ENCODE data around the gene CCDC30. TPM values are rescaled to one million over a fixed set of nuclear protein-coding genes. Genes with fewer than 3 reads are reported as not detected.

Gene CCDC30
- total and polyA plus RNA-seq, 10 of the 15 experiments (the other 5 are each of a cell fraction or from before 2014, with no cell fraction given) = 0.46 to 1.8 (median 1.0) TPM

DNA sequence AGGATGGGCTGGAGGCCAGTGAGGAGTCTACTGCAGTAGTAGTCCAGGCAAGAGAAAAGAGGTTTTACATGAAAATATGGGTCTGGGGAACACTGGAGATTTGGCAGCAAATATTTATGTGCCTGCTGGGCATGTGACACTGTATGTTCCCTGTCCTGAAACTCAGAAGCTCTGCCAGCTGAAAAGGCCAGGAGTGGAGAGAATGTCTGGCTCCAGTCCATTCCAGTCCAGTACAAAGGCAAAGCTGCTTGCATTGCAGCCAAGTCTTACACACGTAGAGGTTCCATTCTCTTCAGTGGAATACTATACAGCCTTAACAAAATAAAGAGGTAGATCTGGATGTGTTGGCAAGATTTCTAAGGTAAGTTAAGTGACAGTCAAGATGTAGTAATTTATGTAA lies 211.6 kb downstream of the CCDC30 start:
- H3K27ac ChIP-seq (ENCODE audit: control insufficient read depth, insufficient read depth) = no peak overlapping the region
- H4K20me1 ChIP-seq (ENCODE audit: control insufficient read depth, insufficient read depth) = no peaks in the 10 kb centered on the region
- no peak overlapping the region for H3K4me3 ChIP-seq
- no peak overlapping the region for H3K4me2 ChIP-seq (ENCODE audit: control insufficient read depth, insufficient read depth)
- no peak overlapping the region for H2AFZ ChIP-seq (ENCODE audit: control insufficient read depth, low read depth, low read length)
- intact Hi-C loops (cut with micrococcal nuclease; ENCODE audit: unreplicated experiment) (no loop called here), in situ Hi-C loops (cut with MboI) (no loop called here)
- H3K9me3 ChIP-seq (replicated peaks; ENCODE audit: control insufficient read depth, insufficient read depth, low read length) = no peaks in the 10 kb centered on the region
- no peaks in the 10 kb centered on the region for H3K79me2 ChIP-seq (ENCODE audit: control insufficient read depth, insufficient read depth, low read length)
- ChIA-PET SMC1A (ENCODE audit: uncharacterized antibody, unreplicated experiment) (no interaction called here), POLR2A (no interaction called here), RAD21 (ENCODE audit: unreplicated experiment) (interaction anchor here (1.3 kb wide), 1 partner anchor 17 kb away, joined by 3 read pairs; no protein-coding TSS in a partner anchor), CTCF (no interaction called here)
- H3K9ac ChIP-seq (ENCODE audit: control insufficient read depth, insufficient read depth, low read length) = no peak overlapping the region
- no peak for ATAC-seq
- H3K4me1 ChIP-seq (ENCODE audit: control insufficient read depth, insufficient read depth, low read length) = peaks cover 2% of the 10 kb centered on the region; the same call in 1 of the 2 replicates
- TF ChIP-seq SP1 (IDR thresholded peaks at IDR 0.05; ENCODE audit: low read depth, low read length) (no peak), KAT2A (conservative IDR thresholded peaks at IDR 0.05; ENCODE audit: control insufficient read depth, low read depth, low read length) (no peak), MEF2B (IDR thresholded peaks at IDR 0.05; ENCODE audit: partially characterized antibody, poor library complexity, severe bottlenecking) (no peak), STAT3 (IDR thresholded peaks at IDR 0.05; ENCODE audit: low read depth, low read length) (no peak), NRF1 (conservative IDR thresholded peaks at IDR 0.05; ENCODE audit: low read depth, low read length) (no peak), CEBPB (IDR thresholded peaks at IDR 0.05; ENCODE audit: borderline replicate concordance in 1 of 2, low read depth in 2 of 2, low read length in 2 of 2) (no peak), BCL11A (IDR thresholded peaks at IDR 0.05; ENCODE audit: low read depth, low read length) (no peak), EED (IDR thresholded peaks at IDR 0.05; ENCODE audit: low read depth) (no peak), NR2C2 (IDR thresholded peaks at IDR 0.05; ENCODE audit: borderline replicate concordance, control insufficient read depth, insufficient read length, low read depth) (no peak), SUZ12 (IDR thresholded peaks at IDR 0.05; ENCODE audit: unreplicated experiment) (no peak), BACH1 (IDR thresholded peaks at IDR 0.05; ENCODE audit: borderline replicate concordance) (no peak), HDGF (IDR thresholded peaks at IDR 0.05) (no peak), MYB (IDR thresholded peaks at IDR 0.05; ENCODE audit: borderline replicate concordance, low read depth, low read length) (no peak), ZSCAN29 (IDR thresholded peaks at IDR 0.05) (no peak), PAX5 (IDR thresholded peaks at IDR 0.05; ENCODE audit: borderline replicate concordance, low read depth, low read length) (no peak)
- TF ChIP-seq, protein P1, sequence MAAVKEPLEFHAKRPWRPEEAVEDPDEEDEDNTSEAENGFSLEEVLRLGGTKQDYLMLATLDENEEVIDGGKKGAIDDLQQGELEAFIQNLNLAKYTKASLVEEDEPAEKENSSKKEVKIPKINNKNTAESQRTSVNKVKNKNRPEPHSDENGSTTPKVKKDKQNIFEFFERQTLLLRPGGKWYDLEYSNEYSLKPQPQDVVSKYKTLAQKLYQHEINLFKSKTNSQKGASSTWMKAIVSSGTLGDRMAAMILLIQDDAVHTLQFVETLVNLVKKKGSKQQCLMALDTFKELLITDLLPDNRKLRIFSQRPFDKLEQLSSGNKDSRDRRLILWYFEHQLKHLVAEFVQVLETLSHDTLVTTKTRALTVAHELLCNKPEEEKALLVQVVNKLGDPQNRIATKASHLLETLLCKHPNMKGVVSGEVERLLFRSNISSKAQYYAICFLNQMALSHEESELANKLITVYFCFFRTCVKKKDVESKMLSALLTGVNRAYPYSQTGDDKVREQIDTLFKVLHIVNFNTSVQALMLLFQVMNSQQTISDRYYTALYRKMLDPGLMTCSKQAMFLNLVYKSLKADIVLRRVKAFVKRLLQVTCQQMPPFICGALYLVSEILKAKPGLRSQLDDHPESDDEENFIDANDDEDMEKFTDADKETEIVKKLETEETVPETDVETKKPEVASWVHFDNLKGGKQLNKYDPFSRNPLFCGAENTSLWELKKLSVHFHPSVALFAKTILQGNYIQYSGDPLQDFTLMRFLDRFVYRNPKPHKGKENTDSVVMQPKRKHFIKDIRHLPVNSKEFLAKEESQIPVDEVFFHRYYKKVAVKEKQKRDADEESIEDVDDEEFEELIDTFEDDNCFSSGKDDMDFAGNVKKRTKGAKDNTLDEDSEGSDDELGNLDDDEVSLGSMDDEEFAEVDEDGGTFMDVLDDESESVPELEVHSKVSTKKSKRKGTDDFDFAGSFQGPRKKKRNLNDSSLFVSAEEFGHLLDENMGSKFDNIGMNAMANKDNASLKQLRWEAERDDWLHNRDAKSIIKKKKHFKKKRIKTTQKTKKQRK (IDR thresholded peaks at IDR 0.05; ENCODE audit: low read depth, low read length) = no peak
- TF ChIP-seq, protein P2, sequence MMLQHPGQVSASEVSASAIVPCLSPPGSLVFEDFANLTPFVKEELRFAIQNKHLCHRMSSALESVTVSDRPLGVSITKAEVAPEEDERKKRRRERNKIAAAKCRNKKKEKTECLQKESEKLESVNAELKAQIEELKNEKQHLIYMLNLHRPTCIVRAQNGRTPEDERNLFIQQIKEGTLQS (IDR thresholded peaks at IDR 0.05; ENCODE audit: borderline replicate concordance, extremely low read depth, low read depth, low read length) = no peak
- TF ChIP-seq, protein P3, sequence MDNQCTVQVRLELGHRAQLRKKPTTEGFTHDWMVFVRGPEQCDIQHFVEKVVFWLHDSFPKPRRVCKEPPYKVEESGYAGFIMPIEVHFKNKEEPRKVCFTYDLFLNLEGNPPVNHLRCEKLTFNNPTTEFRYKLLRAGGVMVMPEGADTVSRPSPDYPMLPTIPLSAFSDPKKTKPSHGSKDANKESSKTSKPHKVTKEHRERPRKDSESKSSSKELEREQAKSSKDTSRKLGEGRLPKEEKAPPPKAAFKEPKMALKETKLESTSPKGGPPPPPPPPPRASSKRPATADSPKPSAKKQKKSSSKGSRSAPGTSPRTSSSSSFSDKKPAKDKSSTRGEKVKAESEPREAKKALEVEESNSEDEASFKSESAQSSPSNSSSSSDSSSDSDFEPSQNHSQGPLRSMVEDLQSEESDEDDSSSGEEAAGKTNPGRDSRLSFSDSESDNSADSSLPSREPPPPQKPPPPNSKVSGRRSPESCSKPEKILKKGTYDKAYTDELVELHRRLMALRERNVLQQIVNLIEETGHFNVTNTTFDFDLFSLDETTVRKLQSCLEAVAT (IDR thresholded peaks at IDR 0.05) = no peak
- FAIRE-seq = no peak
- H3K27me3 ChIP-seq (replicated peaks in 1 of 2; ENCODE audit: control insufficient read depth in 2 of 2, insufficient read depth in 2 of 2, low read length in 1 of 2) = no peaks in the 10 kb centered on the region
- DNase-seq (ENCODE audit: low read depth, low spot score) = no peak
- BruUV-seq (replicated peaks) = no TSS peak
- WGBS (ENCODE audit: insufficient coverage, insufficient replicate concordance, low lambda C conversion rate, missing lambda C conversion rate) = 100% methylated on average over 1 of the region's 1 CpG
- peaks cover 3 to 11% of the 10 kb centered on the region in 2 experiments for H3K36me3 ChIP-seq (ENCODE audit: control insufficient read depth in 2 of 2, insufficient read depth in 2 of 2, low read length in 1 of 2)

All from GM12878 (cell line).